ENCODE measurements around the gene CFAP20.

GRCh38 chr16:58121132-58121531, 8.0 kb downstream of the CFAP20 start:
- TF ChIP-seq CTCF (IDR thresholded peaks at IDR 0.05) = no peak
- no peak for TF ChIP-seq POLR2A (IDR thresholded peaks at IDR 0.05)
- no peak for TF ChIP-seq POLR2AphosphoS5 (IDR thresholded peaks at IDR 0.05)
- no peak for TF ChIP-seq EP300 (IDR thresholded peaks at IDR 0.05)

All from suprapubic skin (tissue), 4 donors.